ENCODE data around the gene PCK1.

- TF ChIP-seq, protein P1, sequence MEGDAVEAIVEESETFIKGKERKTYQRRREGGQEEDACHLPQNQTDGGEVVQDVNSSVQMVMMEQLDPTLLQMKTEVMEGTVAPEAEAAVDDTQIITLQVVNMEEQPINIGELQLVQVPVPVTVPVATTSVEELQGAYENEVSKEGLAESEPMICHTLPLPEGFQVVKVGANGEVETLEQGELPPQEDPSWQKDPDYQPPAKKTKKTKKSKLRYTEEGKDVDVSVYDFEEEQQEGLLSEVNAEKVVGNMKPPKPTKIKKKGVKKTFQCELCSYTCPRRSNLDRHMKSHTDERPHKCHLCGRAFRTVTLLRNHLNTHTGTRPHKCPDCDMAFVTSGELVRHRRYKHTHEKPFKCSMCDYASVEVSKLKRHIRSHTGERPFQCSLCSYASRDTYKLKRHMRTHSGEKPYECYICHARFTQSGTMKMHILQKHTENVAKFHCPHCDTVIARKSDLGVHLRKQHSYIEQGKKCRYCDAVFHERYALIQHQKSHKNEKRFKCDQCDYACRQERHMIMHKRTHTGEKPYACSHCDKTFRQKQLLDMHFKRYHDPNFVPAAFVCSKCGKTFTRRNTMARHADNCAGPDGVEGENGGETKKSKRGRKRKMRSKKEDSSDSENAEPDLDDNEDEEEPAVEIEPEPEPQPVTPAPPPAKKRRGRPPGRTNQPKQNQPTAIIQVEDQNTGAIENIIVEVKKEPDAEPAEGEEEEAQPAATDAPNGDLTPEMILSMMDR (IDR thresholded peaks at IDR 0.05) = no peak
- TF ChIP-seq POLR2A (IDR thresholded peaks at IDR 0.05) (no peak), EP300 (IDR thresholded peaks at IDR 0.05; ENCODE audit: low read depth) (no peak)
These were observed 48.4 kb downstream of the PCK1 start for GRCh38 chr20:57609086-57609841.
